ENCODE data around the gene NRXN3. TPM values are rescaled to one million over a fixed set of nuclear protein-coding genes. Genes with fewer than 3 reads are reported as not detected.
A peak's percentile ranks its signal among the peaks of the same experiment; 100 is the strongest.

The NRXN3 gene
- polyA plus RNA-seq, 1 experiment, result 1.1 TPM

DNA sequence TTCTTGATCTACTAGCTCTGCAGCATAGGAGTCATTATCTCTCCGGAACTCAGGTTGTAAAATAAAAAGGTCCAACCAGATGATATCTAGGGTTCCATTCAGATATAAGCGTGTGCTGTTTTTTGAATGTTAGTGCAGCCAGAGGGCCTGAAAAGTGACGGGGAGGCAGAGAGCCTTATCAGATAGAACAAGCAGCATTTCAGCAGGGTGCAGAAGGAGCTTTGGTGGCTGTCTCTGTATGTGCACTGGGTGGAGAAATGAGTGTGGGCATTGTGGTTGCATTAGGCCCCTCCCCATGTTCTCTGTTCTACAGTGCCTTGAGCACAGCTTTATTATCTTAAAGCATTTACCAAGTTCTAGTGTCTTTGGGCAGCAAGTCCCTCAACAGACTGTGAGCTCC, 275.1 kb downstream of the NRXN3 start:
- CTCF ChIA-PET, result no interaction called here
- no peak overlapping the region for H3K4me3 ChIP-seq (ENCODE audit: low read depth, low read length)
- no peaks in the 10 kb centered on the region for H3K27me3 ChIP-seq (ENCODE audit: control insufficient read depth, insufficient read depth, low read length)
- DNase-seq (ENCODE audit: low read depth, low spot score), result no peak
- peaks cover 26% of the 10 kb centered on the region; the same call in 1 of the 2 replicates for H3K9me3 ChIP-seq (ENCODE audit: control insufficient read depth, insufficient read depth, low read length)
- POLR2A ChIA-PET, result no interaction called here
- no peak overlapping the region for H3K27ac ChIP-seq (ENCODE audit: low read depth, low read length)
- TF ChIP-seq, protein P1, sequence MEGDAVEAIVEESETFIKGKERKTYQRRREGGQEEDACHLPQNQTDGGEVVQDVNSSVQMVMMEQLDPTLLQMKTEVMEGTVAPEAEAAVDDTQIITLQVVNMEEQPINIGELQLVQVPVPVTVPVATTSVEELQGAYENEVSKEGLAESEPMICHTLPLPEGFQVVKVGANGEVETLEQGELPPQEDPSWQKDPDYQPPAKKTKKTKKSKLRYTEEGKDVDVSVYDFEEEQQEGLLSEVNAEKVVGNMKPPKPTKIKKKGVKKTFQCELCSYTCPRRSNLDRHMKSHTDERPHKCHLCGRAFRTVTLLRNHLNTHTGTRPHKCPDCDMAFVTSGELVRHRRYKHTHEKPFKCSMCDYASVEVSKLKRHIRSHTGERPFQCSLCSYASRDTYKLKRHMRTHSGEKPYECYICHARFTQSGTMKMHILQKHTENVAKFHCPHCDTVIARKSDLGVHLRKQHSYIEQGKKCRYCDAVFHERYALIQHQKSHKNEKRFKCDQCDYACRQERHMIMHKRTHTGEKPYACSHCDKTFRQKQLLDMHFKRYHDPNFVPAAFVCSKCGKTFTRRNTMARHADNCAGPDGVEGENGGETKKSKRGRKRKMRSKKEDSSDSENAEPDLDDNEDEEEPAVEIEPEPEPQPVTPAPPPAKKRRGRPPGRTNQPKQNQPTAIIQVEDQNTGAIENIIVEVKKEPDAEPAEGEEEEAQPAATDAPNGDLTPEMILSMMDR (IDR thresholded peaks at IDR 0.05; ENCODE audit: low read depth, low read length), result no peak

DNA sequence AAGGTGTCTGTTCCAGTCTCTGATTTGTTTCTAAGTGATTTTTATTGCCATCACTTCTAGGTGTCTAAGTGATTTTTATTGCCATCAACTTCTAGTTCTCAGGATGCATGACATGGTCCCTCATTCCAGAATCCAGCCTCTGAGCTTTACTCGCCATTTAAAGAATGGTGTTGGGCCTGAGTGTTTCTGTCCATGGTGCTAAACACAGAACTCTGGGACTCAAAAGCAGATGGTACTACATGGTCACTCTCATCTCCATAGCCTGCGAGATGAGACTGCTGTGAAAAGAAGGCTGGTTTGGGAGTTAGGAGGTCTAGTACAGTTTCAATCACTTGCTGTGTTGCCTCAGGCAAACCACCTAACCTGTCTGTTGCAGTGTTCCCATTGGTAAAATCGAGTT, 276.6 kb downstream of the NRXN3 start:
- Histone ChIP-seq H3K9me3 (ENCODE audit: control insufficient read depth, insufficient read depth, low read length) (peaks cover 25% of the 10 kb centered on the region; the same call in 1 of the 2 replicates), H3K4me3 (ENCODE audit: low read depth, low read length) (no peak overlapping the region), H3K27ac (ENCODE audit: low read depth, low read length) (no peak overlapping the region), H3K27me3 (ENCODE audit: control insufficient read depth, insufficient read depth, low read length) (no peaks in the 10 kb centered on the region)
- POLR2A ChIA-PET, result no interaction called here
- TF ChIP-seq, protein P1 (IDR thresholded peaks at IDR 0.05; ENCODE audit: low read depth, low read length), result no peak
- DNase-seq (ENCODE audit: low read depth, low spot score), result no peak
- CTCF ChIA-PET, result no interaction called here

DNA sequence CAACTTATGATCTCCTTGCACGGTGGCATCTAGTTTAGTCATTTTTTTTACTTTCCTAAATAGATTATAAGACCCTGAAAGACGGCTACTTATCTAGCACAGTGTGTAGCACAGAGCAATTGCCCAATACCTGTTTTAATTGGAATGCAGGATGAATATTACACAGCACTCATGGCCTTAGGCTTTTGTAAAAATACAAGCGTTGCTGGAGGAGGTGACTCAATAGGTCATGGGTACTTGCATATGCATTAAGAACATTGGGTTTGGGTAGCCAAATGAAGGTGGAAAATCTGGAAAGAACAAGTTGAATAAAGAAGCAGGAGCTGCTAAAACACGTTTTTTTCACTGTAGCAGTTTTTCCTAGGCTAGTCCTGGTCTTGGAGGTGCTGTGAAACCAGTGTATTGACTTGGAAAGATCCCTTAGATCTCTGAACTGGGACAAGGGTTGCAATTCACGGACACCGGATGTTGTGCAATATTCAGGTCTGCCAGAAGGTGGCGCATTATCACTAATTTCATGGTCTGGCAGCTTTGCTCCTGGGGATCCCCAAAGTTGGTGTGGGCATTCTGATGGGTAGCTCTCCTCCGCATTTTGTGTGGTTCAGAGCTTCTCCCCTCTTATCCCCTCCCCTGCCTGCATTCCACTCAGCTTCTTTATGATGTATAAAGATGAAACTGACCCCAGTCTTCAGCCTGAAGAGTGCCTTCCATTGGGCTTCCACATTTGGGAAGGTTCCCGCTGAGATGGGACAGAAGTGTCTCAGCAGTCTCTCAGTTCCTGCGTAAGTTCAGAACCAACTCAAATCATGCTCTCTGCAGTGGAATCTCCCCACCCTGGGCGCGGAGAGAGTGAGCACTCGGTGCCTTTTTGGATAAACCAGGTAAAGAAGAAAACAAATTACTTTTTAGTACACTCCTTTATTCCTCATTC, 278.3 kb downstream of the NRXN3 start:
- Histone ChIP-seq H3K9me3 (ENCODE audit: control insufficient read depth, insufficient read depth, low read length) (peaks cover 18% of the 10 kb centered on the region; the same call in 1 of the 2 replicates), H3K27ac (ENCODE audit: low read depth, low read length) (no peak overlapping the region), H3K4me3 (ENCODE audit: low read depth, low read length) (no peak overlapping the region), H3K27me3 (ENCODE audit: control insufficient read depth, insufficient read depth, low read length) (no peaks in the 10 kb centered on the region)
- POLR2A ChIA-PET, result no interaction called here
- TF ChIP-seq, protein P1 (IDR thresholded peaks at IDR 0.05; ENCODE audit: low read depth, low read length), result peak; percentile 38; the same call in 1 of the 2 replicates
- CTCF ChIA-PET, result no interaction called here
- DNase-seq (ENCODE audit: low read depth, low spot score), result no peak

DNA sequence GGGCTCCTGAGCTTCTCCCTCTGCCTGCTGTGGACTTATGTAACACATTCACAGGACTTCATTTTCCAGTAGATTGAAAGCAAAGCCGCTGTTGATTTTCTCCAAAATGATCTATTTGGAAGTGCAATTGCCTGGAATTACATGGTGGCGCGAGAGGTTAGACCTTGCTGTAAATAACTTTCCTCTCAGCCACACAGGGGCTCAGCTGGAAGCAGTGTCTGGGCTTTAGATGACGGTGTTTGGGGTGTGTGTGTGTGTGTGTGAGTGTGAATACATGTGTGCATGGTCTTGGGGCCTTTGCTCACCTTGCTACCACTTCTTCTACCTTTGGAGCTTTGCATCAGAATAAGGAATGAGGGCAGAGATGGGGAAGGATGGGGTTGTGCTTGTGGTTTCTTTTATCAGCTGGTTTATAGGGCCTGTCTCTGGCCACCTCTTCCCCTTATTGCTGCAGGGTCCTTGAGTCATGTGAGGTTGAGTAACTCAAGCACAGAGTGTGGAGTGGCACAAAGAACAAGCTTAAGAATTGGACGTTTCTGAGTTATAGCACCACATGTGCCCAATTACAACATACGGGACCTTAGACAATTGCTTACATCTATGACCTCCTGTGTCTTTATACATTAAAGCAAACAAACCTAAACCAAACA, 280.6 kb downstream of the NRXN3 start:
- no peak for DNase-seq (ENCODE audit: low read depth, low spot score)
- ChIA-PET CTCF (no interaction called here), POLR2A (no interaction called here)
- H3K27ac ChIP-seq (ENCODE audit: low read depth, low read length), result no peak overlapping the region
- H3K4me3 ChIP-seq (ENCODE audit: low read depth, low read length), result no peak overlapping the region
- no peaks in the 10 kb centered on the region for H3K27me3 ChIP-seq (ENCODE audit: control insufficient read depth, insufficient read depth, low read length)
- TF ChIP-seq, protein P1 (IDR thresholded peaks at IDR 0.05; ENCODE audit: low read depth, low read length), result no peak
- peaks cover 20% of the 10 kb centered on the region for H3K9me3 ChIP-seq (ENCODE audit: control insufficient read depth, insufficient read depth, low read length)

DNA sequence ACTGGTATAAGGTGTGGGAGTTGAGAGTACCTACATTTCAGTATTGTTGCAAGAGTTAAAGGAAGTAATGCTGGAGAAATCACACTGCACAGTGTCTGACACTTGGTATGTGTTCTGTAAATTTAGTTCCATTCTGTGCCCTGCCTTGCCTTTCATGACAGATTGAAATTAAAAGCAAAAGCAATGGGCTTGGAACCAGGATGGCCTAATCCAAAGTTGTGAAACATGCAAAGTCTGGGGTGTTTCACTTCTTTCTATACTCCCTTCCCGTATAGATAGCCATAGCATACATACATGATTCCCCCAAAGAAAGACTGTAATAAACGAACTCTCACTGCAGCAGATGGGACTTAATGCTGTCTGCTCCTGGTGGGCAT, 281.1 kb downstream of the NRXN3 start:
- DNase-seq (ENCODE audit: low read depth, low spot score), result no peak
- TF ChIP-seq, protein P1 (IDR thresholded peaks at IDR 0.05; ENCODE audit: low read depth, low read length), result no peak
- peaks cover 19% of the 10 kb centered on the region for H3K9me3 ChIP-seq (ENCODE audit: control insufficient read depth, insufficient read depth, low read length)
- POLR2A ChIA-PET, result no interaction called here
- no peak overlapping the region for H3K27ac ChIP-seq (ENCODE audit: low read depth, low read length)
- H3K4me3 ChIP-seq (ENCODE audit: low read depth, low read length), result no peak overlapping the region
- CTCF ChIA-PET, result no interaction called here
- H3K27me3 ChIP-seq (ENCODE audit: control insufficient read depth, insufficient read depth, low read length), result no peaks in the 10 kb centered on the region

Measured in AG04450 (cell line).